HG03460 (cell line): ENCODE measurements around the gene MYLK.
"Not testable (repeated sequence)": the region's sequence is repeated elsewhere in the genome, so short reads cannot be mapped to it uniquely, and the experiment has no call there.

Experiments
- ATAC-seq: cut with Tn5 transposase; IDR thresholded peaks from one replicate; pipeline ENCODE4 v1.9.1; 2021; ENCODE audit not compliant: unreplicated experiment

Gene MYLK

GRCh38 chr3:123629747-123630047, 254.4 kb downstream of the MYLK start:
- no peak for ATAC-seq

GRCh38 chr3:123628996-123629746, 255.0 kb downstream of the MYLK start:
- ATAC-seq: no peak

GRCh38 chr3:123627673-123628670, 256.2 kb downstream of the MYLK start:
- ATAC-seq: no peak

GRCh38 chr3:123626881-123627280, 257.3 kb downstream of the MYLK start:
- no peak for ATAC-seq

GRCh38 chr3:123624302-123624701, 259.8 kb downstream of the MYLK start:
- ATAC-seq: no peak

GRCh38 chr3:123623346-123623880, 260.7 kb downstream of the MYLK start:
- ATAC-seq: no peak

GRCh38 chr3:123622766-123623165, 261.4 kb downstream of the MYLK start:
- ATAC-seq: no peak

GRCh38 chr3:123621850-123622189, 262.3 kb downstream of the MYLK start:
- ATAC-seq: no peak

GRCh38 chr3:123621186-123621849, 262.8 kb downstream of the MYLK start:
- no peak for ATAC-seq

GRCh38 chr3:123620343-123620742, 263.8 kb downstream of the MYLK start:
- ATAC-seq: no peak

- no peak for ATAC-seq
Measured at GRCh38 chr3:123618768-123619484, 265.2 kb downstream of the MYLK start.

- no peak for ATAC-seq
Measured at GRCh38 chr3:123618076-123618708, 265.9 kb downstream of the MYLK start.

GRCh38 chr3:123616593-123616992, 267.5 kb downstream of the MYLK start:
- ATAC-seq: no peak

GRCh38 chr3:123613543-123613942, 270.6 kb downstream of the MYLK start:
- ATAC-seq: no peak

- ATAC-seq: not testable (repeated sequence)
Measured at GRCh38 chr3:123611674-123612073, 272.5 kb downstream of the MYLK start.

- no peak for ATAC-seq
Measured at GRCh38 chr3:123611082-123611481, 273.1 kb downstream of the MYLK start.

- peak; percentile 91 for ATAC-seq
Measured at GRCh38 chr3:123610331-123610730, 273.8 kb downstream of the MYLK start.

GRCh38 chr3:123609063-123609462, 275.1 kb downstream of the MYLK start:
- no peak for ATAC-seq

- no peak for ATAC-seq
Measured at GRCh38 chr3:123608263-123608937, 275.7 kb downstream of the MYLK start.

- ATAC-seq: no peak
Measured at GRCh38 chr3:123606527-123606926, 277.6 kb downstream of the MYLK start.
